HG03135 (cell line): ENCODE data around the gene SLC15A5.

Source experiments
- ATAC-seq: cut with Tn5 transposase; IDR thresholded peaks from one replicate; pipeline ENCODE4 v1.9.1; 2021; ENCODE audit warnings: mild to moderate bottlenecking, moderate library complexity; ENCODE audit not compliant: unreplicated experiment

The SLC15A5 gene

GRCh38 chr12:16277585-16277984 is at the start of gene SLC15A5:
Gene SLC15A5 (minus strand): TSS chr12:16277685. CDS start chr12:16277685, 0 bp downstream.
- ATAC-seq: no peak

- no peak for ATAC-seq
These were observed 47.9 kb upstream of the SLC15A5 start for GRCh38 chr12:16325426-16325825.

GRCh38 chr12:16324772-16325171 is 47.3 kb upstream of the SLC15A5 start:
- ATAC-seq: no peak

GRCh38 chr12:16324272-16324671 is 46.8 kb upstream of the SLC15A5 start:
- ATAC-seq: no peak

GRCh38 chr12:16323638-16324037 is 46.2 kb upstream of the SLC15A5 start:
- no peak for ATAC-seq

- ATAC-seq: no peak
These were observed 45.5 kb upstream of the SLC15A5 start for GRCh38 chr12:16323010-16323409.

GRCh38 chr12:16310934-16311333 is 33.4 kb upstream of the SLC15A5 start:
- ATAC-seq: no peak

GRCh38 chr12:16307856-16308475 is 30.5 kb upstream of the SLC15A5 start:
- ATAC-seq: no peak

GRCh38 chr12:16303939-16304338 is 26.5 kb upstream of the SLC15A5 start:
- no peak for ATAC-seq

- ATAC-seq: no peak
These were observed 23.3 kb upstream of the SLC15A5 start for GRCh38 chr12:16300736-16301135.

- ATAC-seq: no peak
These were observed 22.6 kb upstream of the SLC15A5 start for GRCh38 chr12:16300122-16300521.

- ATAC-seq: no peak
These were observed 21.9 kb upstream of the SLC15A5 start for GRCh38 chr12:16299403-16299802.

- no peak for ATAC-seq
These were observed 20.0 kb upstream of the SLC15A5 start for GRCh38 chr12:16297521-16297920.

- ATAC-seq: no peak
These were observed 17.0 kb upstream of the SLC15A5 start for GRCh38 chr12:16294376-16294956.

GRCh38 chr12:16291032-16291431 is 13.5 kb upstream of the SLC15A5 start:
- no peak for ATAC-seq

GRCh38 chr12:16285586-16285985 is 8.1 kb upstream of the SLC15A5 start:
- ATAC-seq: no peak

GRCh38 chr12:16282978-16283377 is 5.5 kb upstream of the SLC15A5 start:
- ATAC-seq: no peak

GRCh38 chr12:16282081-16282480 is 4.6 kb upstream of the SLC15A5 start:
- no peak for ATAC-seq

GRCh38 chr12:16281157-16281556 is 3.7 kb upstream of the SLC15A5 start:
- no peak for ATAC-seq

GRCh38 chr12:16272222-16272621 is 5.3 kb downstream of the SLC15A5 start:
- ATAC-seq: no peak

- ATAC-seq: no peak
These were observed 6.4 kb downstream of the SLC15A5 start for GRCh38 chr12:16271062-16271461.

GRCh38 chr12:16269946-16270345 is 7.5 kb downstream of the SLC15A5 start:
- ATAC-seq: no peak

- ATAC-seq: no peak
These were observed 11.4 kb downstream of the SLC15A5 start for GRCh38 chr12:16266085-16266484.
